GM19463 (cell line): ENCODE measurements around the gene ITGA11.
A peak's percentile ranks its signal among the peaks of the same experiment; 100 is the strongest.
"Not testable (repeated sequence)": the region's sequence is repeated elsewhere in the genome, so short reads cannot be mapped to it uniquely, and the experiment has no call there.

ENCODE experiments used
- ATAC-seq: cut with Tn5 transposase; IDR thresholded peaks from one replicate; pipeline ENCODE4 v1.9.1; 2021; ENCODE audit warnings: mild to moderate bottlenecking, moderate library complexity; ENCODE audit not compliant: unreplicated experiment

Gene ITGA11

DNA sequence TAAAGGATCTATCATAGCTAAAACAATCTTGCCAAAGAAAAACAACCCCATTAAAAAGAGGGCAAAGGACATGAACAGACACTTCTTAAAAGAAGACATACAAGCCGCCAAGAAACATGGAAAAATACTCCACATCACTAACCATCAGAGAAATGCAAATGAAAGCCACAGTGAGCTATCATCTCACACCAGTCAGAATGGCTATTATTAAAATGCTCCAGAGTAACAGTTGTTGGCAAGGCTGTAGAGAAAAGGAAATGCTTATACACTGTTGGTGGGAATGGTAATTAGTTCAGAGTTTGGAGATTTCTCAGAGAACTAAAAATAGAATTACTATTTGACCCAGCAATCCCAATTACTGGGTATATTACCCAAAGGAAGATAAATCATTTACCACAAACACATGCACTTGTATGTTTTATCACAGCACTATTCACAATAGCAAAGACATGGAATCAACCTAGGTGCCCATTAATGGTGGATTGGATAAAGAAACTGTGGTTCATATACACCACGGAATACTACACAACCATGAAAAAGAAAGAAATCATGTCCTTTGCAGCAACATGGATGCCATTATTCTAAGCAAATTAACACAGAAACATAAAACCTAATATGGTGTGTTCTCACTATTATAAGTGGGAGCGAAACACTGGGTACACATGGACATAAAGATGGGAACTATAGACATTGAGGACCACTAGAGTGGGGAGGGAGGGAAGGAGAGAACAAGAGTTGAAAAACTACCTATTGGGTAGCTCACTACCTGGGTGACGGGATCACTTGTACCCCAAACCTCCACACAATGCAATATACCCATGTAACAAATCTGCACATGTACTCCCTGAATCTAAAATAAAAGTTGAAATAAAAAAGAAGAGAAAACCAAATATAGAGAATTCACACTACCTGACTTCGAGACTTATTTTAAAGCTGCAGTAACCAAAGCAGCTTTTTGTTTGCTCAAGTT is 32.6 kb downstream of the ITGA11 start:
- ATAC-seq, result no peak

DNA sequence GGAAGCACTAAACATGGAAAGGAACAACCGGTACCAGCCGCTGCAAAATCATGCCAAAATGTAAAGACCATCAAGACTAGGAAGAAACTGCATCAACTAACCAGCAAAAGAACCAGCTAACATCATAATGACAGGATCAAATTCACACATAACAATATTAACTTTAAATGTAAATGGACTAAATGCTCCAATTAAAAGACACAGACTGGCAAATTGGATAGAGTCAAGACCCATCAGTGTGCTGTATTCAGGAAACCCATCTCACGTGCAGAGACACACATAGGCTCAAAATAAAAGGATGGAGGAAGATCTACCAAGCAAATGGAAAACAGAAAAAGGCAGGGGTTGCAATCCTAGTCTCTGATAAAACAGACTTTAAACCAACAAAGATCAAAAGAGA is 34.0 kb downstream of the ITGA11 start:
- ATAC-seq, result not testable (repeated sequence)

DNA sequence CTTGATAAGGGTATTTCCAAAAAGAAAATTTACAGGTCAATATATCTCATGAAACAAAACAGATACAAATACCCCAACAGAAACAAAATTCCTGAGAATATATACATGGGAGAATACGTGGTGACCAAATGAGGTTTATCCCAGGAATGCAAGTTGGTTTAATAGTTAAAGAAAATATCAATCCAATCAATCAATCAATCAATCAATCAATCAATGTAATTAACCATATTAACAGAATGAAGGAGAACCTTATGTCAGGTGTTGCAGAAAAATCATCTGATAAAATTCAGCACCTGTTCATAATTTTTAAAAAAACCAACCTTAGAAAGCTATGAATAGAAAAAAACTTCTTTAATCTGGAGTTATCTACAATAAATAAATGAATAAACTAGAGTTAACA is 35.9 kb downstream of the ITGA11 start:
- ATAC-seq, result no peak

DNA sequence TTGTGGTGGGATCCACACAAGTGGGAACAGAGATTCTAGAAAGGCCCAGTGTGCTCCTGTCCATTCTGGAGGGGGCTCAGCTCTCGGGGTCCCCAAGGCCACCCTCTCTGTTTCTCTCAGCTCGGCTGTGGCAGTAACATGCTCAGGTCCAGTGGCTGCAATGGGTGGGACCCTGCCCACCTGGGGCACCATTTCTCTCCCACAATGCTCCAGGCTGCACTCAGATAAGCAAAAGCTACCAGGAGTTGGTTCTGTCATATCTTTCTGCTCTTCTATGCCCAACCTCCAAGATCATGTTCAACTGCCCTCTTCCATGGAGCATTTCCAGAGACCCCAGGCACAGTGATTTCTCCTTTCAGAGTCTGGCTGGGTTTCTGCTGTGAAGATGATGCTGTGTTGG is 40.8 kb downstream of the ITGA11 start:
- ATAC-seq, result no peak

DNA sequence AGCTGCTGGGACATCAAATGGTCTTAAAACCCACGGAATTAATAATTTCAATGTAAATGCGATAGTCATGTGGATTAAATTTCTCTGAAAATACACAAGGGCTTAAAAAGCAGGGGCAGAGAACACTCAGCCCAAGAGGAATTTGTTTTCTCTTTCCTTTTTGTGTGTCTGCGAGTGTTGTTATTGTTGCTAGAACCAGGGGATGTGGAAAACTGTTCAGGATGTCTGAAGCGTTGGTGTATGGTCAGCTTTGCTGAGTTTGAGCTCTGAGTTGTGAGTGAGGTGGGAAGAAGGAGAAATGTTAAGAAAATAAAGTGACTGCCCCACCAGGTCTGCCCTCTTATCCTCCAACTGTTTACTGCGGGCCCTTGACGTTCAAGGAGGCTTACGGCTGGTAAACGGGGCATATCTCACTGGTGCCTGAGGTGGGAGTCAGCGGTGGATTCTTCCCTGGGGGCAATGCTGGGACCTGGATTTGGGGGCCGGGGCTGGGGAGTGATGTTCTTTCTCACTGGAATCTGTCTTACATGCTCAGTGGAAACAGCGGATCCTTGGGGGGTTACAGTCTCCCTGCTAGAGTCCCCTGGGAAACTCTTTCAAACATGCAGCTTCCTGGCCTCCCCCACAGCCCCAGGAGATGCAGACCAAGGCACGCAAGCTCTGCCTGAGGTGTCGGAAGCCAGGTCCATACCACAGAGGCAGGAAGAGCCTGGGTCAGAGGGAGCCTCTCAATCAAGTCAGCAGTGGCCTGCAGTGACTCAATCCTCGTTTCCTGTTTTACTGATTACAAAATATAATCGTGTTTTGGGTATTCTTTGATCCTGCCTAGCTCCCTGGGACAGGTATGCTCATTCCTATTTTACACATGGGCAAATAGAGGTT is 41.8 kb downstream of the ITGA11 start:
- ATAC-seq, result peak; percentile 63

DNA sequence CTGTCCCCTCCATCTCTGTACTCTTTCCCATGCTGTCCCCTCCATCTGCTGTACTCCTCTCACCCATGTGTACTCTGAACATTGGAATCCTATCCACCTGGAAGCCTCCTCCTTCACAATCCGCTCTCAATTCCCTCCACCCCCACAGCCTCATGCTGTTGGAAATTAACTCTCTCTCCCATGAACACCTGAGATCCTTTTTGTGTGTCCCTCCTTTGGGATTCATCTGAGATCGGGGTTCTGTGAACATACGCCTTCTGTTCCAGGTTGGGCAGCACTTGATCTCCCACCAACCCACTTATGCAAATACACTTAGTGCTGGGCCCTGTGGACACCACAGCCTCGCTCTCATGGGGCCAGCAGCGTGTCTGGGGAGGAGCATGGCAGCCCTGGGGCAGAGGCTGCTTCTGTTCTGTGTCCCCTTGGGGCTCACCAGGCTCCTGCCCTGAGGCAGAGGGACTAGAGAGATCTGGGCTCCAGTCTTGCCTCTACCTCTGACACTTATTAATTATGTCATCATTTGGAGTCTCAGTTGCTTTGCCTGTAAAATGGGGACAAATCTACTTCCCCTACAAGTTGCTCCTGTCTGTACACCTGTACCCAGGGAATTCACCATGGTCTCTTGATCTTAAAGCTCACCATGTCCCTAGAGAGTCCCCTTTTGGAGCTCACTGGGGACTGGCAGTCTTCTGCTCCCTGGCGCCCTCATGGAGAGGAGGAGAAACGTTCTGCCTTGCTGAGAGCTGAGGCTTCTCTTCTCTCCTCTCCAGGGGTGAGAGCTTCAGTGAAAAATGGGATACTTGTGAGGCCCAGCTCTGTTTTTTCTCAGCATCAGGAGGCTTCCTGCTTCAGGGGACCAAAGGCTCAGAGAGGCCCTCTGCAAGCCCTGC is 42.7 kb downstream of the ITGA11 start:
- no peak for ATAC-seq

DNA sequence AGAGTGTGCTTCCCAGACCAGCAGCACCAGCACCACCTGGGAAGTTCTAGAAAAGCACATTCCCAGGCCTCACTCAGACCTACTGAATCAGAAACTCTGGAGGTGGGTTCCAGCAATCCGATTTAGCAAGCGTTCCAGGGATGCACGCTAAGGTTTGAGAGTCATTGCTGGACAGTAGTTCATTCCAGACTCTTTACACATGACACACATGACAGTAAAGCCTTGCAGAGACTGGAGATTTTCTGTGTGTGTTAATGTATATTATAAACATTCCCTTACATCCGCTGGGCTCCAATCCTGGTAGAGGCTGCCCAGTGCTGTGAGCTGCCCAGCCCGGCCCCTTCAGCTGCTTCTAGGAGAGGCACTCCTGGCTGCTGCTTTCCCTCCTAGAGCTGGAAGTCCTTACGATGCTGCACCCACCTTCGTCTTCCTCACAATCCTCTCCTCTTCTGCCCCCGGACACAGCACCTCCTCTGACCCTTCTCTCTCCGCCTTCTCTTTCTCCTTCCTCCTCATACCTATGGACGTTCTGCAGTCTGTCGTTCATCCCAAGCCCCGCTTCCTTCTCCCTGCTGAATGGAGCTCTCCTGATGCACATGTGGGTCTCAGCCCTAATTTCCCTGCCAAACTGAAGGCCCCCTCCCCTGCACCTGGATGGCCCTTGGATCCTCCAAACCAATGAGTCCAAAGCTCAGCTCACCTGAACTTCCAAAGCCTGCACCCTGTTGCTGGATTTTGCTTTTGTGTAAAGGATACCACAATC is 44.4 kb downstream of the ITGA11 start:
- ATAC-seq, result no peak

DNA sequence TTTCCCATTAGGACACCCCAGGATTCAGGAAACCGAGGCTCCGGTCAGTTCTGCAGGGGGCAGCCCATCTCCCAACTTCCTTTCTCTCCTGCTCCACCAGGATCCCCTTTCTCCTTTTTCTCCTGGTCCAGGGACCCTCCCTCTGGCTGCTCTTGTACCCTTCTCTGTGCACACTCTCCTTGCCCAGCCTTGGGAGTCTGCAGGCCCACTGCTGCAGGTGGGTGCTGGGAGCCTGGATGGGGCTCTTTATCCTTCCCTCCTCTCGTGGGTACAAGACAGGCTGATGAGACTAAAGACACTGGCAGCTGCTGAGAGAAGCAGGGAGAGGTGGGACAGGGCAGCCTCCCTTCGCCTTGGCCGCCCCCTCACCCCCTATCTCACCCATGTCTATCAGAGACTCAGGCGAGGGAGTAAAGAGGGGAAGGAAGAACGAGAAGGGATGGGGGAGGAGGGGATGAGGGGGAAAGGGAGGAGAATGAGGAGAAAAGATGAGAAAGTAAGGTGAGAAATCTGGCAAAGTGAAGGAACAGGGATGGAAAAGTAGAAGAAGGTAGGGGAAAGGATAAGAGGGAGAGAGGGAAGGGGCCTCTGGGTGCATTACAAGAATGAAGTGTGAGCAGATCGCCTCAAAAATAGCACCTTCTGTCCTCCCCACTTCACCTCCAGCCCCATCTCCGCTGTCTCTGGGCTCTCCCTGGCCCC is 45.2 kb downstream of the ITGA11 start:
- no peak for ATAC-seq

DNA sequence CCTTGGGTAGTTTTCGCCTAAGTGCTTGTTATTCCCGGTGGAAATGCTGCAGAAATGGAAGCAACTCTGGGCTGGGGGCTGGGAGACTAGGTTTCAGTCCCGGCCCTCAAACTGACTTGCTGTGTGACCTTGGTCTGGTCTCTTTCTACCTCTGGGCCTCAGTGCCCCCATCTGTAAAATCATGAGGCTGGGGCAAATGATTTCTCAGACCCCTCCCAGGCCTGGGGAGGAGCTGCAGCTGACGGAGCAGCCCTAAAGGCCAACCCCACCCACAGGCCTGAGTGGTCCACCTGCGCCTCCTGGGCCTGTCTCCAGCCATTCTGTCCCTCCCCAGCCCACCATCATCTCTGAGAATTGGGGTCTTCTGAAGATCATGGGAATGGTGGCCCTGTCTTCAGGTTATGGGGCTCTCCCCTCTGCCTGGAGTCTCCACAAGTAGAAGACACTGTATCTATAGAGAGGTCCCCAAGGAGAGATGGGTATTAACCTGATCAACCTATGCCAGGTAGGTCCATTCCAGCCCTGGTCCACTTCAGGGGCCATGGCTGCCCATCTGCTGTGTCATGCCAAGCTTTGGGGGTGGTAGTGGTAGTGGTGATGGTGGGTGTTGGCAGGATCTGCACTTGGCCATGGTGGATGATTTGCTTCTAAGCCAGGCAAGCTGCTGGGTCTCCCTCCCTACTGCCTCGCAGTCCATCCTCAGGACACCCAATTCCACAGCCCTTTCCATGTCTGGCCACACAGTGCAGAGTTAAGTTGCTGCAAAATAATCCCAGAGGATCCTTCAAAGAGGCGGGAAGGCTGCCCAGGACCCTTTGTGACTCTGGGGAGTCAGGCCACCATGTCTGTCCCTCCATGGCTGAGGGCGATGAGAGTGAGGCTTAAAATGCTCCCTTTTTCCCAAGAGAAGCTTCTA is 46.0 kb downstream of the ITGA11 start:
- no peak for ATAC-seq

DNA sequence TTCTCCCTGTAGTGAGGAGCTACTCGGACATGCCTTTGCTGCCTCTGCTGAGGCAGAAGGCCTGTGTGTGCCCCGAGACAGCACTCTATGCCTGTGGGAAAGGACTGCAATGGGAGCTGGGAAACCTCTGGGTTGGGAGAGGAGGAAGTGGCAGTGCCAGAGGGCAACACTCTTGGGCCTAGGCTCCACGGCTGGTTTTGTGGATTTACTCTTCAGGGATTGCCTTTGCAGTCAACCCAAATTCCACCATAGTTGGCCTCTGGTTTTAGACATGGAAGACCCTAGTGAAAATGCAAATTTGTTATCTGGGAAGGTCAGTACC is 46.8 kb downstream of the ITGA11 start:
- ATAC-seq, result no peak

DNA sequence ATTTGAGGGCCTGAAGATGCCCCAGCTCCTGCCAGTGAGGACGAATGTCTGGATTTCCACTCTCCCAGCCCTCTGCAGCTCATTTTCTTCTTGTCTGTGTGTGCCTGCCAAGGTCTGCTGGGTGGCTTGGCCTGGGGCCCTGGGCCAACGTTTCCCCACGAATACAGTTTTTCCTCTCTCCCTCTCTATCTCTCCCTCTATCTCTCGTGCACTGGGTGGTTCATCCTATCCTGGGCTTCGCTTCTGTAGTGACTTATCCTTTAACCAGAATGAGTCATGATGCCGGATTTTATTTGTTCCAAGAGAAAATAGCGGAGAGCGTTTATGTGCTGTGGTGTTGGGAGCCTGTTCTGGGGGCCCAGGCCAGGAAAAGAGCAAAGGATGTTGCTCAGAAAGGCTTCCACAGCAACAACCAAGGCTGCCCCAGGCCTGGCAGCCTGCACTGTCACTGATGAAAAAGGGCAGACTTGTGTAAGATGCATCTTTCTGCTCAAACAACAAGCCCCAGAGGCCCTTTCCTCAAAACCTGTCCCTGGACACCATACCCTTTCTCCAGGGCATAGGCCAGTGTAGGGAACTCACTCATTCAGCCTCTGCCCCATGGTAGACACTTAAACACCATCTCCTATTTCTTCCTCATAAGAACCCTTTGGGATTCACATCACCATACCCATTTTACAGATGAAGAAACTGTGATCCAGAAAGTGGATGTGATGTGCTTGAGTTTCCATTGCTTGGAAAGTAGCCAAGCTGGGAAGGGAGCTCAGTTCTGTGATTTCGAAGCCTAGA is 47.3 kb downstream of the ITGA11 start:
- no peak for ATAC-seq

DNA sequence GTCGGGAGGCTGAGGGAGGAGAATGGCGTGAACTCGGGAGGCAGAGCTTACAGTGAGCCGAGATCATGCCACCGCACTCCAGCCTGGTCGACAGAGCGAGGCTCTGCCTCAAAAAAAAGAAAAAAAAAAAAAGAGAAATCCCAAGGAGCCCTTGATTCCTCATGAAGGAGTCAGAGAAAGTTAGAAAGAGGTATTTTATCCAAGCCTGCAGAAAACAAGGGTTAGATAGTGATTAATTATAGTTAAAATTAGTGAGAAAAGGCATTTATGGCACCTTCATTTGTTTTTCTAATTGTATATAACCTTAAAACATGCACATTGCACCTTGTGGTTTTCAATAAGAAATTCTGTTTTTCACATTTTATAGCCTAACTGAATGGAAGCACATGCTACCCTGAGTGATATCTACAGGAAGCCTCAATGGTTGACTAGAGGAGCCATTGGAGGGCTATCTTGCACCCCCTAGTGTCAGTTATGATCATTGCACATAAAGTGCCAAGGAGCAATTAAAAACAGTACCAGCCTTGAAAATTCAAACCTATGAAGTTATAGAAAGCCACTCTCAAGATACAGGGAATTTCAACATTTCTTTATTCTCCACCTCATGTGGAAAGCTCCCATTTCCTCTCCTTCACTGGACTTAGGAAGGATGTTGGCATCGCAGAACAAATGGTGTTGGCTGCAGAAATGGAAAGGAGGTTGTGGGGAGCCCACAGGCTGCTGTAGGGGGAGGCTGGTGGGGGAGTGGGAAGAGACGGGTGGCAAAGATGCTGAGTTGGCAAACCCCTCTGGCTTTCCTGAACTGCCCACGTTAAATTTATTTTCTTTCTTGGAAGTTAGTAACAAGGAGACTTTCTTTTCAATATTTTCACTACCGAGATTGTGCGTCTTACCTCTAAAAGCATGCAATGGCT is 48.5 kb downstream of the ITGA11 start:
- no peak for ATAC-seq

DNA sequence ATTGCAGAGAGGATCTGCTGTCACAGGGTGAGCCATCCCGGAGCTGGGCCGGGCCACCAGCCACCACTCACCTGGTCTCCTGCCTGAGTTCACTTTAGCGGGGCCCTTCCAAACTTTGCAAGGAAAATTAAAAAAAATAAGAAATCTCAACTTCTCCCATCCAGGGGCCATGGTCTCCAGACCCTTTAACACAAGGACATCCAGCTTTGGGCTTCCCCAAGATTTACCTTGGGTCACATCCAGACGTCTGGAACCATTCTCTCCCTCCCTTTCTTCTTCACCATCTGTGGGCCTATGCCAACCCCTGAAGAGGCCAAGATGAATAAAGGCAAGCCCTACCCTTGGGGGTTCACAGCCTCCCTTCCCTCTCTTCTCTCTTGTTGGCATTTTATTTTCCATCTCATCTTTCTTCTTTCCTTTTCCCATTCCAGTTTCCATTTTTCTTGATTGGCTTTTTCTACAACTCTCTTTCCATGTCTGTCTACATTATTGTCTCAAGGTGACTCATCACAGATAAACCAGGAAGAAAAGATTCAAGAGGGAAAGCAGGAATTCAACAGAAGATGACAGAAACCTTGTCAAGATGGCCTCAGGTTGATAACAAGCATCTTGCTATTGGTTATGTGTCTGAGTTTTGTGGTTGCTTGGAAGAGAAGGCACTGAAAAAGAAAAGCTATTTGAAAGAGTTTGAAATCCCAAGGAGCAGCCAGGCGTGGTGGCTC is 49.5 kb downstream of the ITGA11 start:
- no peak for ATAC-seq

DNA sequence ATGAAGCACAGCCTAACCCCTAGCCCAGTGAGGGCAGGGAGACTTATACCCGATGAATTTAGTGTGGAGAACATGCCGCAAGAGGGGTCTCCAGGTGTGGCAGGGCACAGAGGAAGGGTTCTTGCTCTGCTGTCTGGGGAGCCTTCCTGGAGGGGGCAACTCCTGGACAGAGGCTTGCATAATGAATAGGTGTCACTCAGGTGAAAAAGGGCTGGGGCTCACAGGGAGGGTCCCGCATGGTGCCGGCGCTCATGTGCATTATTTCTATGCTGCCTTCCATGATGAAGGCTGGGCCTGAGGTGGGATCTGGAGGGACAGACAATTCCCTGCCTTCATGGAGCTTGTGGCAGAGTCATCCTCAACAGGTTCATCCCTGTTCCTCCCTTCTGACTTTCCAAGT is 51.5 kb downstream of the ITGA11 start:
- ATAC-seq, result no peak

DNA sequence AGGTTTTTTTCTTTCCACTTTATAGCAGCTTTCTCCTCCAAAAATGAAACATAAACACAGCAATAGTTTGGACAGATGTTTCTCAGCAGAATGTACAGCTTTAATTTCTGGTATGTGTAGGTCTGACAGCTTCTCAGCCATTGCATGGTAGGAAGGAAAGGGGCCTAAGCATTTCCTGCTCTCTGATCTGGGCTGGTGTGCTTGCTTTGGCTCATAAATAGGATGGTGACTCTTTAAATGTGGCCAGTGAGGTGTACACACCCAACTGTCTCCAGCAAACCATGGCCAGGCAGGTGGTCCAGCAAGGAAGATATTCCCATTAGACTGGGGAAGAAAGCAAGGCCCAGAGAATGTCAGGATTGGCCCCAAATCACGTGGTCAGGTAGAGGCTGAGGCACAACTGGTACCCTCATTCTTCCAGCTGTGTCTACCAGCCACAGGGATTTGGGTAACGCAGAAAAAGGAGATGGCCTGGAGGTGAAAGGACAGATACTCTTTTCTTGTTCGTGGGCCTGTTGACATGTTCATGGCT is 52.1 kb downstream of the ITGA11 start:
- ATAC-seq, result no peak
